Thoracic aorta (tissue), 2 donors: ENCODE results near the gene SPATA6. TPM values are rescaled to one million over a fixed set of nuclear protein-coding genes. Genes with fewer than 3 reads are reported as not detected.

ENCODE experiments used
- ATAC-seq: fragments of 150-250 bp; one replicate; pipeline ENCODE4 v1.8.0; 2017; ENCODE audit warnings: low read depth; ENCODE audit not compliant: insufficient number of reproducible peaks, low FRiP score
- DNase-seq: peaks from one replicate; pipeline ENCODE4 v3.0.0-alpha.2; 2020; ENCODE audit warnings: low spot score
- H3K27ac ChIP-seq, 2 donors: fragments of 200-600 bp; sonication (generic); 1 replicate in 1 of 2; 2 replicates in 1 of 2; pipeline ENCODE4 v1.5.1; 2016; ENCODE audit warnings: mild to moderate bottlenecking in 2 of 2, moderate library complexity in 2 of 2
- H3K27me3 ChIP-seq: fragments of 200-600 bp; sonication (generic); replicated peaks from 2 replicates; pipeline ENCODE4 v1.6.0; 2016; ENCODE audit warnings: mild to moderate bottlenecking; ENCODE audit not compliant: insufficient read depth
- H3K36me3 ChIP-seq: fragments of 200-600 bp; sonication (generic); one replicate; pipeline ENCODE4 v1.5.1; 2016
- H3K4me1 ChIP-seq, 2 donors: fragments of 200-600 bp; sonication (generic); 1 replicate in 1 of 2; 2 replicates in 1 of 2; pipeline versions ENCODE4 v1.5.1 to v1.6.0; 2016; ENCODE audit warnings: low read depth in 2 of 2, mild to moderate bottlenecking in 1 of 2; ENCODE audit not compliant: control insufficient read depth in 1 of 2
- H3K4me3 ChIP-seq: fragments of 200-600 bp; sonication (generic); 2 replicates; pipeline ENCODE4 v1.5.1; 2016; ENCODE audit warnings: mild to moderate bottlenecking
- H3K9me3 ChIP-seq: fragments of 200-600 bp; sonication (generic); 2 replicates; pipeline ENCODE4 v1.5.1; 2016
- CTCF ChIP-seq: fragments of 200-600 bp; sonication (generic); IDR thresholded peaks from one replicate; pipeline ENCODE4 v1.5.1; 2019; ENCODE audit warnings: antibody characterized with exemption
- total RNA-seq, 2 donors: library from RNA; depleted of rRNA; stranded (reverse); fragments of >200 nt; gene quantifications; one replicate each; pipeline versions ENCODE4 v1.1.0 to v1.2.3, GENCODE V29; 2016

Gene SPATA6
- total RNA-seq, 2 donors from 2014 or later: 16.1 to 22.6 TPM

- no peak for ATAC-seq
- peaks cover 0 to 3% of the 10 kb centered on the region in 2 donors for H3K4me1 ChIP-seq
- no peaks in the 10 kb centered on the region for H3K36me3 ChIP-seq
- DNase-seq: no peak
- no peak for TF ChIP-seq CTCF
- no peak overlapping the region for H3K27ac ChIP-seq
- H3K9me3 ChIP-seq: no peaks in the 10 kb centered on the region
- H3K4me3 ChIP-seq: no peak overlapping the region
- H3K27me3 ChIP-seq: no peaks in the 10 kb centered on the region
Observed at GRCh38 chr1:48251323-48251722, 220.7 kb downstream of the SPATA6 start.

GRCh38 chr1:48250572-48250971 is 221.4 kb downstream of the SPATA6 start:
- no peaks in the 10 kb centered on the region for H3K36me3 ChIP-seq
- no peak overlapping the region for H3K27ac ChIP-seq
- no peak for ATAC-seq
- H3K9me3 ChIP-seq: no peaks in the 10 kb centered on the region
- H3K4me3 ChIP-seq: no peak overlapping the region
- TF ChIP-seq CTCF: no peak
- H3K27me3 ChIP-seq: no peaks in the 10 kb centered on the region
- DNase-seq: no peak
- peaks cover 0 to 5% of the 10 kb centered on the region in 2 donors for H3K4me1 ChIP-seq

- ATAC-seq (no peak), DNase-seq (no peak)
Observed at GRCh38 chr1:48249868-48250267, 222.1 kb downstream of the SPATA6 start.

GRCh38 chr1:48248356-48248755 is 223.6 kb downstream of the SPATA6 start:
- ATAC-seq (no peak), DNase-seq (no peak)
- Histone ChIP-seq H3K27ac (no peak overlapping the region), H3K9me3 (no peaks in the 10 kb centered on the region), H3K4me3 (no peak overlapping the region), H3K27me3 (no peaks in the 10 kb centered on the region), H3K36me3 (no peaks in the 10 kb centered on the region), H3K4me1 (peaks cover 0 to 10% of the 10 kb centered on the region in 2 donors)
- no peak for TF ChIP-seq CTCF

More at GRCh38 chr1:48249868-48250267, 222.1 kb downstream of the SPATA6 start:
- no peak overlapping the region for H3K4me3 ChIP-seq
- no peaks in the 10 kb centered on the region for H3K36me3 ChIP-seq
- H3K9me3 ChIP-seq: no peaks in the 10 kb centered on the region
- no peaks in the 10 kb centered on the region for H3K27me3 ChIP-seq
- no peak for TF ChIP-seq CTCF
- peaks cover 0 to 10% of the 10 kb centered on the region in 2 donors for H3K4me1 ChIP-seq
- H3K27ac ChIP-seq: no peak overlapping the region

- H3K4me1 ChIP-seq: peaks cover 0 to 10% of the 10 kb centered on the region in 2 donors
- no peaks in the 10 kb centered on the region for H3K27me3 ChIP-seq
- no peaks in the 10 kb centered on the region for H3K36me3 ChIP-seq
- ATAC-seq (no peak), DNase-seq (no peak)
- no peak overlapping the region for H3K4me3 ChIP-seq
- no peak overlapping the region for H3K27ac ChIP-seq
- no peaks in the 10 kb centered on the region for H3K9me3 ChIP-seq
- no peak for TF ChIP-seq CTCF
Observed at GRCh38 chr1:48246727-48247126, 225.3 kb downstream of the SPATA6 start.

Other genes with a start within 250 kb of the SPATA6 start
- gene SLC5A9, start 249.5 kb downstream of the SPATA6 start, total RNA-seq: not detected